Activated CD8-positive, alpha-beta T cell treated with anti-CD3 and anti-CD28 coated beads for 36 hours (primary cell): ENCODE results near the gene LTBP4. TPM values are rescaled to one million over a fixed set of nuclear protein-coding genes. Genes with fewer than 3 reads are reported as not detected.

Experiments
- ATAC-seq: fragments of 200-7000 bp; cut with Tn5 transposase; one replicate; pipeline ENCODE4 v1.10.0; 2021; ENCODE audit warnings: mild to moderate bottlenecking, moderate library complexity
- CTCF ChIA-PET: fragments of 350-600 bp; sonication (Branson Sonifier 250); formaldehyde crosslinking; loops from one replicate; lab custom pipeline; 2021; ENCODE audit warnings: antibody characterized with exemption; lab: Charles Lee
- POLR2A ChIA-PET: fragments of 350-600 bp; sonication (Branson Sonifier 250); formaldehyde crosslinking; loops from one replicate; lab custom pipeline; 2021; ENCODE audit warnings: antibody characterized with exemption; lab: Charles Lee
- DNase-seq: peaks from one replicate; pipeline ENCODE4 v3.0.0-alpha.2; 2020
- H3K27ac Mint-ChIP-seq: one replicate; pipeline ENCODE4 v1.8.0; 2021; ENCODE audit warnings: mild to moderate bottlenecking, mixed read lengths
- H3K27me3 Mint-ChIP-seq: one replicate; pipeline ENCODE4 v1.8.0; 2021; ENCODE audit warnings: mixed read lengths
- H3K36me3 Mint-ChIP-seq: one replicate; pipeline ENCODE4 v1.8.0; 2021; ENCODE audit warnings: low read depth, mixed read lengths
- H3K4me1 Mint-ChIP-seq: one replicate; pipeline ENCODE4 v1.8.0; 2021; ENCODE audit warnings: low read depth, mixed read lengths
- H3K4me3 Mint-ChIP-seq: one replicate; pipeline ENCODE4 v1.8.0; 2021; ENCODE audit warnings: mild to moderate bottlenecking, moderate library complexity, mixed read lengths
- H3K9me3 Mint-ChIP-seq: one replicate; pipeline ENCODE4 v1.8.0; 2021; ENCODE audit warnings: mixed read lengths
- intact Hi-C: fragments of 100-400 bp; cut with micrococcal nuclease; formaldehyde crosslinking; loops from one replicate; pipeline ENCODE4 v1.10.0; 2022
- total RNA-seq, 2 experiments: library from RNA; stranded (reverse); gene quantifications; one replicate each; pipeline ENCODE4 v1.2.3, GENCODE V29; 2021
- TF ChIP-seq, protein P1 (sequence below): fragments of 200-600 bp; IDR thresholded peaks from one replicate; pipeline ENCODE4 v1.8.0; 2022; ENCODE audit warnings: antibody characterized with exemption, mild to moderate bottlenecking

The LTBP4 gene
- total RNA-seq, 2 experiments from 2014 or later: 117 to 121 TPM

DNA sequence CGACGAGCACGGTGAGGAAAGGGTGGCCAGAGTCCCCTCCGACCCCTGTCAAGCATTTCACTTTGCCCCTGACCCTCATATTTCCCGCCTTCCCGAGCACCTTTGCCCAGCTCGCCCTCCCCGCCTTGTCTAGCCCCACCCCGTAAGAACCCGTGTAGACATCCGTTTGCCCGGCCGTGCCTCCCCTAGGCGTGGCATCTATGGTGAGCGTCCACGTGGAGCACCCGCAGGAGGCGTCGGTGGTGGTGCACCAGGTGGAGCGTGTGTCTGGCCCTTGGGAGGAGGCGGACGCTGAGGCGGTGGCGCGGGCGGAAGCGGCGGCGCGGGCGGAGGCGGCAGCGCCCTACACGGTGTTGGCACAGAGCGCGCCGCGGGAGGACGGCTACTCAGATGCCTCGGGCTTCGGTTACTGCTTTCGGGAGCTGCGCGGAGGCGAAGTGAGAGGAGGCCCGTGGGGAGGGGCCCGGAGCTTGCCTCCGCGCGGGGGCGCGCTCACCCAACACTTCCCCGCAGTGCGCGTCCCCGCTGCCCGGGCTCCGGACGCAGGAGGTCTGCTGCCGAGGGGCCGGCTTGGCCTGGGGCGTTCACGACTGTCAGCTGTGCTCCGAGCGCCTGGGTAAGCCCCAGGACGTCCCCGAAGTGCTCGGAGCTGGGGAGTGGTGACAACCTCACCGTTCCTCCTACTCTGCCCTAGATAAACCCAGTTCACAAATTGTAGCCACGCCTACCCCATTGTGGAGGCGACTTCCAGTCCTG is 4.2 kb downstream of the LTBP4 start:
- H3K27ac Mint-ChIP-seq: peak overlapping the region; percentile 89
- peak; percentile 86 for DNase-seq
- TF ChIP-seq, protein P1, sequence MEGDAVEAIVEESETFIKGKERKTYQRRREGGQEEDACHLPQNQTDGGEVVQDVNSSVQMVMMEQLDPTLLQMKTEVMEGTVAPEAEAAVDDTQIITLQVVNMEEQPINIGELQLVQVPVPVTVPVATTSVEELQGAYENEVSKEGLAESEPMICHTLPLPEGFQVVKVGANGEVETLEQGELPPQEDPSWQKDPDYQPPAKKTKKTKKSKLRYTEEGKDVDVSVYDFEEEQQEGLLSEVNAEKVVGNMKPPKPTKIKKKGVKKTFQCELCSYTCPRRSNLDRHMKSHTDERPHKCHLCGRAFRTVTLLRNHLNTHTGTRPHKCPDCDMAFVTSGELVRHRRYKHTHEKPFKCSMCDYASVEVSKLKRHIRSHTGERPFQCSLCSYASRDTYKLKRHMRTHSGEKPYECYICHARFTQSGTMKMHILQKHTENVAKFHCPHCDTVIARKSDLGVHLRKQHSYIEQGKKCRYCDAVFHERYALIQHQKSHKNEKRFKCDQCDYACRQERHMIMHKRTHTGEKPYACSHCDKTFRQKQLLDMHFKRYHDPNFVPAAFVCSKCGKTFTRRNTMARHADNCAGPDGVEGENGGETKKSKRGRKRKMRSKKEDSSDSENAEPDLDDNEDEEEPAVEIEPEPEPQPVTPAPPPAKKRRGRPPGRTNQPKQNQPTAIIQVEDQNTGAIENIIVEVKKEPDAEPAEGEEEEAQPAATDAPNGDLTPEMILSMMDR: no peak
- CTCF ChIA-PET: interaction anchor here (0.8 to 4.0 kb wide), 7 partner anchors 9 to 466 kb away, joined by 3 to 34 read pairs (median 4); no protein-coding TSS in a partner anchor
- no peaks in the 10 kb centered on the region for H3K36me3 Mint-ChIP-seq
- H3K9me3 Mint-ChIP-seq: no peaks in the 10 kb centered on the region
- H3K4me1 Mint-ChIP-seq: peaks cover 68% of the 10 kb centered on the region
- intact Hi-C loops: no loop called here
- POLR2A ChIA-PET: interaction anchor here (0.6 to 4.3 kb wide), 5 partner anchors 9 to 955 kb away, joined by 3 to 31 read pairs (median 3); no protein-coding TSS in a partner anchor
- ATAC-seq: peak; percentile 42
- H3K4me3 Mint-ChIP-seq: peak overlapping the region; percentile 77
- H3K27me3 Mint-ChIP-seq: peaks cover 15% of the 10 kb centered on the region

DNA sequence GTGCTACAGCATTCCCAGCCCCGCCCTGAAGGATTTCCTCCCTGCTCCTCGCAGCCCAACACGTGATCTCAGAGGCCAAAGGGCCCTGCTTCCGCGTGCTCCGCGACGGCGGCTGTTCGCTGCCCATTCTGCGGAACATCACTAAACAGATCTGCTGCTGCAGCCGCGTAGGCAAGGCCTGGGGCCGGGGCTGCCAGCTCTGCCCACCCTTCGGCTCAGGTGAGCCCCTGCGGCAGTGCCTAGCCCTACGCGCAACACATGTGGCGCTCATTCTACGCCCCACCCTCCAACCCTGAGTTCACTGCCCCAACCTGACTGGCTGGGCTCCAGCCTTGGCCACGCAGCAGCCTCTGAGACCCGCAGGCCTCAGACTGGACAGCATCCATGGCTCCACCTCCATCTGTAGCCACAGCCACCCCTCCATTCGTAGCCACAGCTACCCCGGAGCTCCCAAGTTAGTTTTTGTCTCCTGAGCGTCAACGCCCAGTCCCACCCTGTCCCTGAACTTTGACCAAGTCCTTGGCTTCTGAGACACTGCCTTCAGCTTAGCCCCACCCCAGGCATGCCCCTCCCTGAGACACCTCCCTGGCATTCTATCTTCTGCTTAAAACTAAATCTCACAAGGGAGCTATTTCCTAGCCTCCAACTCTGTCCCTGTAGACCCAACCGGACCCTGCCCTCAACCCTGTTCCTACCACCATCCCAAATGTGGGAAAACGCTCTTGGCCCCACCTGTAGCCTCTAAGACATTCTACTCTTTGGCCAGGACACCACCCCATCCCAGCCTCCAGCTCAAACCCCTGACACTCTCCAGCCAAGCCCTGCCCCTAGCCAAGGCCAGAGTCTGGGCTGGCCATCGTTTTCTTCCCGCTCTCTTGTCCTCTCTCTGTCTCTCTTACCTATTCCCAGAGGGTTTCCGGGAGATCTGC is 6.4 kb downstream of the LTBP4 start:
- no peak for DNase-seq
- ChIA-PET CTCF (interaction anchor here (3.1 kb wide), 1 partner anchor 28 kb away, joined by 16 read pairs; no protein-coding TSS in a partner anchor), POLR2A (interaction anchor here (0.5 kb wide), 1 partner anchor 23 kb away, joined by 3 read pairs; no protein-coding TSS in a partner anchor)
- TF ChIP-seq, protein P1: no peak
- peak overlapping the region; percentile 77 for H3K4me3 Mint-ChIP-seq
- H3K27me3 Mint-ChIP-seq: peaks cover 3% of the 10 kb centered on the region
- no peaks in the 10 kb centered on the region for H3K36me3 Mint-ChIP-seq
- H3K27ac Mint-ChIP-seq: peak overlapping the region; percentile 32
- no peaks in the 10 kb centered on the region for H3K9me3 Mint-ChIP-seq
- peaks cover 71% of the 10 kb centered on the region for H3K4me1 Mint-ChIP-seq
- ATAC-seq: no peak
- intact Hi-C loops: no loop called here

DNA sequence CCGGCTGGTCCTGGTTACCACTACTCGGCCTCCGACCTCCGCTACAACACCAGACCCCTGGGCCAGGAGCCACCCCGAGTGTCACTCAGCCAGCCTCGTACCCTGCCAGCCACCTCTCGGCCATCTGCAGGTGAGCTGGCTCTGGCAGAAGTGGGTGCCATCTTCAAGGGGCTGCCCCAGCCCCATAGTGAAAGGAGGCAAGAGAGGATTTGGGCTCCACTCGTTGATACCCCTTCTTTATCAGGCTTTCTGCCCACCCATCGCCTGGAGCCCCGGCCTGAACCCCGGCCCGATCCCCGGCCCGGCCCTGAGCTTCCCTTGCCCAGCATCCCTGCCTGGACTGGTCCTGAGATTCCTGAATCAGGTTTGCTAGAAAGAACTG is 7.1 kb downstream of the LTBP4 start:
- Mint-ChIP-seq H3K36me3 (peaks cover 3% of the 10 kb centered on the region), H3K4me3 (peak overlapping the region; percentile 77), H3K27me3 (no peaks in the 10 kb centered on the region), H3K4me1 (peaks cover 69% of the 10 kb centered on the region), H3K27ac (no peak overlapping the region), H3K9me3 (no peaks in the 10 kb centered on the region)
- CTCF ChIA-PET: interaction anchor here (3.1 kb wide), 1 partner anchor 27 kb away, joined by 16 read pairs; no protein-coding TSS in a partner anchor
- intact Hi-C loops: no loop called here
- TF ChIP-seq, protein P1: no peak
- DNase-seq (no peak), ATAC-seq (no peak)
- POLR2A ChIA-PET: no interaction called here

GRCh38 chr19:40608957-40609356 is 7.8 kb downstream of the LTBP4 start:
- TF ChIP-seq, protein P1: no peak
- intact Hi-C loops: no loop called here
- H3K9me3 Mint-ChIP-seq: no peaks in the 10 kb centered on the region
- peaks cover 4% of the 10 kb centered on the region for H3K36me3 Mint-ChIP-seq
- ChIA-PET POLR2A (interaction anchor here (0.5 to 1.6 kb wide), 4 partner anchors 9 to 61 kb away, joined by 3 to 5 read pairs (median 4); no protein-coding TSS in a partner anchor), CTCF (interaction anchor here (1.5 to 3.1 kb wide), 3 partner anchors 9 to 169 kb away, joined by 5 to 17 read pairs (median 16); partner anchors contain the start of genes LTBP4 and RAB4B)
- no peak for DNase-seq
- H3K27ac Mint-ChIP-seq: peak overlapping the region; percentile 98
- H3K4me3 Mint-ChIP-seq: peak overlapping the region; percentile 80
- no peaks in the 10 kb centered on the region for H3K27me3 Mint-ChIP-seq
- H3K4me1 Mint-ChIP-seq: peaks cover 61% of the 10 kb centered on the region
- ATAC-seq: no peak
